ENCODE measurements around the gene GRIA4.
"Not testable (repeated sequence)": the region's sequence is repeated elsewhere in the genome, so short reads cannot be mapped to it uniquely, and the experiment has no call there.

Gene GRIA4

GRCh38 chr11:106001304-106002012 lies 391.6 kb downstream of the GRIA4 start:
- no peak for TF ChIP-seq CTCF (IDR thresholded peaks at IDR 0.05; ENCODE audit: control insufficient read depth, insufficient read depth, low read depth, low read length, missing control alignments)
- no peak for DNase-seq (ENCODE audit: low read depth)
- no peak overlapping the region for H3K4me3 ChIP-seq (ENCODE audit: control insufficient read depth, low read depth, low read length)

- H3K4me3 ChIP-seq (ENCODE audit: control insufficient read depth, low read depth, low read length); DNase-seq (ENCODE audit: low read depth): not testable (repeated sequence)
Observed at GRCh38 chr11:106003094-106003493, 393.2 kb downstream of the GRIA4 start.

GRCh38 chr11:106011481-106011880 lies 401.6 kb downstream of the GRIA4 start:
- TF ChIP-seq CTCF (IDR thresholded peaks at IDR 0.05; ENCODE audit: control insufficient read depth, insufficient read depth, low read depth, low read length, missing control alignments), result no peak
- DNase-seq (ENCODE audit: low read depth), result no peak
- H3K4me3 ChIP-seq (ENCODE audit: control insufficient read depth, low read depth, low read length), result no peak overlapping the region

- no peak overlapping the region for H3K4me3 ChIP-seq (ENCODE audit: control insufficient read depth, low read depth, low read length)
- TF ChIP-seq CTCF (IDR thresholded peaks at IDR 0.05; ENCODE audit: control insufficient read depth, insufficient read depth, low read depth, low read length, missing control alignments), result no peak
- DNase-seq (ENCODE audit: low read depth), result peak; percentile 5
Observed at GRCh38 chr11:106012744-106013143, 402.9 kb downstream of the GRIA4 start.

- no peak overlapping the region for H3K4me3 ChIP-seq (ENCODE audit: control insufficient read depth, low read depth, low read length)
- no peak for DNase-seq (ENCODE audit: low read depth)
- TF ChIP-seq CTCF (IDR thresholded peaks at IDR 0.05; ENCODE audit: control insufficient read depth, insufficient read depth, low read depth, low read length, missing control alignments), result no peak
Observed at GRCh38 chr11:106014035-106014434, 404.2 kb downstream of the GRIA4 start.

GRCh38 chr11:106014620-106015019 lies 404.7 kb downstream of the GRIA4 start:
- no peak for DNase-seq (ENCODE audit: low read depth)
- no peak for TF ChIP-seq CTCF (IDR thresholded peaks at IDR 0.05; ENCODE audit: control insufficient read depth, insufficient read depth, low read depth, low read length, missing control alignments)
- no peak overlapping the region for H3K4me3 ChIP-seq (ENCODE audit: control insufficient read depth, low read depth, low read length)

GRCh38 chr11:106015066-106015465 lies 405.2 kb downstream of the GRIA4 start:
- no peak overlapping the region for H3K4me3 ChIP-seq (ENCODE audit: control insufficient read depth, low read depth, low read length)
- no peak for DNase-seq (ENCODE audit: low read depth)
- no peak for TF ChIP-seq CTCF (IDR thresholded peaks at IDR 0.05; ENCODE audit: control insufficient read depth, insufficient read depth, low read depth, low read length, missing control alignments)
